Fibroblast of skin of right biceps (primary cell): ENCODE data around the gene DUSP1.
A peak's percentile ranks its signal among the peaks of the same experiment; 100 is the strongest.

Source experiments
- DNase-seq: peaks from one replicate; pipeline ENCODE4 v3.0.0-alpha.2; 2013

The DUSP1 gene

GRCh38 chr5:172741206-172741582 lies 29.8 kb downstream of the DUSP1 start:
- no peak for DNase-seq

DNA sequence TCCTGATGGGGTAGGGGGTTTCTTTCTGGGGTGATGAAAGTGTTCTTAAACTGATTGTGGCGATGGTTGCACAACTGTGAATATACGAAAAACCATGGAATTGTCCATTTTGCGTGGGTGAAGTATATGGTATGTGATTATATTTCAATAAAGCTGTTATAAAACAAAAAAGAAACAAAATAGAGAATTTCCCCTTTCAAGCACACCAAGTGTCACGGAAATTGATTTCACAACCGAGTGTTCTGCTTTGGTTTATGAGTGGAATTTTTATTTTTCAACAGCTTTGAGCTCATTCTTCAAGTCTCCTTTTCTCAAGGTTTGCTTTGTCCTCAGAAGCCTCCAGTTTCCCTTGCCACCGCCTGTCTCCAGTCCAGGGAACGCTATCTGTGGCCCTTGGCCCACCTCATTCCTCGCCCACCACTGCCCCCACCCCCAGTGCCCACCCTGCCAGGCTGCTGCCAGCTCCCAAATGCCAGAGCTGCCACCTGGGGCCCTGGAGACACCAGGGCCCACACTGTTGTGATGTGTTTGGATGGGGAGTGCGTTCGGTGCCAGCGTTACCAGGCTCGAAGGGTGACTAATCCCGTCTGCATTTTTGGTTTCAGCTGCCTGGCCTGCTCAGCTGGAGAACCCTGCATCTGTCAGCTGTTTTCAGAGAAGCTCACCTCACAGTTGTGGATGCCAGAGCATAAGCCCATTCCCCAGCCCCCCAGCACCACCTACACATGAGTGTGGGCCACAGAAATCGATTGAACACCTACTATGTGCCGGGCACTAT lies 30.4 kb downstream of the DUSP1 start:
- peak; percentile 87 for DNase-seq

- no peak for DNase-seq
Measured at GRCh38 chr5:172739375-172739774, 31.6 kb downstream of the DUSP1 start.

DNA sequence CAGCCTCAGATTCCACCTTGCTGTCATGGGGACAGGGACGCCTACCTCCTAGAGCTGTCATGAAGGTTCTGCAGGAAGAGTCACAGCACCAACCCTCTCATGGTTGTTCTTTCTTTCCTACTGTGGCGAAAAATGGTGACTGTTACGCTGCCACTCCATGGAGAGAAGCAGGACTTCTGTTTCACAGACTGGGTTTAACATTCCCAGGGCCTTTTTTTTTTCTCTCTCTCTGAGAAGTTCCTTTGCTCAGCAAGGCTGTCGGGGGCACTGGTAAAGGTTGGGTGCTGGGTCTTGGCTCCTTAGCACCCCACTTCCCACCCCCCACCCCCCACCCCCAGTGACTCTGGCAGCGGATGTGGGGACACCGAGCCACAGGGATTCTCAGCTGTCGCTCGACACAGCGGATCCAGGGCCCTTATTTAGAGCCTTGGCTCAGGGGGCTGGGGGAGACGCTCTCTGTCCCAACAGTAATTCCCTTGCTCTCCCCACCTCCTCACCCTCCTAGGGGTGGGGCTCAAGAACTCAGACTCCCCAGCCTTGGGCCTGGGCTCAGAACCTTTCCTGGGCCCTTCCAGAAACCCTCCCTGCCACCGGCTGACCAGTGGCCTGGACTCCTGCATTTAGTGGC lies 34.4 kb downstream of the DUSP1 start:
- no peak for DNase-seq

- no peak for DNase-seq
Measured at GRCh38 chr5:172735141-172735831, 35.7 kb downstream of the DUSP1 start.

GRCh38 chr5:172733974-172734346 lies 37.0 kb downstream of the DUSP1 start:
- DNase-seq = no peak

- peak; percentile 99 for DNase-seq
Measured at GRCh38 chr5:172733131-172733973, 37.6 kb downstream of the DUSP1 start.

DNA sequence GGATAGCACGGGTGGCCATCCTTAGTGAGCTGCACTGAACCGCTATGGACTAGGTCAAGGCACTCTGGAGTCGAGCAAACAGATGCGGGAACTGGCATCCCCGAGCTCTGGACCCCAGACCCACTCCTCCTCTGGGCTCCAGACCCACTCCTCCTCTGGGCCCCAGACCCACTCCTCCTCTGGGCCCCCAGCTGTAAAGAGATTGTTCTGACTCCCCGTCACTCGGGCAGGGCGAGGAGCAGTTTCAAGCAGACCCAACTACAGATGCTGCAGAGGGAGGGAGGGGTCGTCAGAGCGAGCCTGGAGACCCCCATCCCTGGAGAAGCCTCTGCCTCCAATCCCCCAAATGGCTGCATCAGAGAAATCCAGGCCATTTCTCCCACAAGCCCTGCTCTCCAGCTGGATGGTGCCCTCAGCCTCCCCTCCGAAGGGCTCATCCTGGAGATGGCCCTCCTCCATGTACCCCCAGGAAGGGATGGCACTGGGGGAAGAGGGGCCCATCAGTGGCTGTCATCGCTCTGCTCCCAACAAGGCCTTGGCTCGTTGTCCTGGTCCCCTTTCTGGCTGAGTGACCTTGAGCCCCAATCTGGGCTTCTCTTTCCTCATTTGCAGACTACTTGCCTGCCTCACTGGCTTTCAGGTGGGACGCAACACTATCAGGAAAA lies 38.7 kb downstream of the DUSP1 start:
- no peak for DNase-seq

DNA sequence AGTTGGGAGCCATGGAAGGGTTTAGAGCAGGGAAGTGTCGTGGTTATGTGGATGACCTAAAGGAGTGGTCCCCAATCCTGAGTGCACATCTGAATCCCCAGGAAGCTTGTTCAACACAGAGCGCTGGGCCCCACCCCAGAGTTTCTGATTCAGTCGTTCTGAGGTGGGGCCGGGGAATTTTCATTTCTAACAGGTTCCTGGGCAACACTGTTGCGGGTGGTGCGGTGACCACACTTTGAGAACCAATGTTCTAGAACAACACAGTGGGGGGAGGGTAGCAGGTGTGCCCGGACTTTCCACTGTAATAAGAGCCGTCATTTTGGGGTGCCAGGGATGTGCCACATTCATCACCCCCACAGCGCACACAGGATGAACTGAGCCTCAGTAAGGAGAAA lies 39.3 kb downstream of the DUSP1 start:
- DNase-seq = no peak

- DNase-seq = no peak
Measured at GRCh38 chr5:172730981-172731679, 39.9 kb downstream of the DUSP1 start.

DNA sequence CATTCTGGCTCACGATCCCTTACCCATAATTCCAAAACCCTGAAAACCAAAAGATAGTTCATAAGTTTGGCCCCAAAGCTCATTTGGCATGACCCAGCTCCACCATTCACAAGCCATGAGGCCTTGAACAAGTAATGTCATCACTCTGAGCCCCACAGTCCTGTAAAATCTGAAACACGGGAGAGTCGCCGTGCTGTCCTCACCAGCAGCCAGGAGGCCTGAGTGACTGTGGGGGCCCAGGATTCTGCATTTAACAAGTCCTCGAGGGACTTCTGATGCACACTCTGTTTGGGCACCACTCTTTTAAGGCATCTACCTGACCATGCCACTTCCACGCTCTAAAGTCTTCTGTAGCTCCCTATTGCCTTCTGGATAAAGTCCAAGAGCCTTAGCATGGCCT lies 40.8 kb downstream of the DUSP1 start:
- DNase-seq = no peak

DNA sequence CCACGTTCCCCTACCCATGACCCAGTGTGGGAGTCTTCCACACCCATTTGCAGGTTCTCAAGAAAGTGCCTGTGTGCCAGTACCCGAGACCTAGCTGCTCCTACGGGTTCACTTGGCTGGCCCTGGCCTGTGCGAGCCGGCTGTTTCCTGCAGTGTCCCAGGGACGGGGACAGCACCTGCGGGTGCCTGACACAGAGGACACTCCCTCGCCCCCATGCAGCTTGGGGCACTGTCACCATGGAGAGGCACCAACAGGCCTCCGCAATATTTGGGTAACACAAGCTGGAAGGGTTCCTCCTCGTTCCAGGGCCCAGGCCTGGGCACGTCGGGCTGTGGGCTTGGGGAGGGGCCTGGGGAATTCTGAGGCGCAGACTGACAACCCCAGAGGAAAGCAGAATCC lies 41.4 kb downstream of the DUSP1 start:
- DNase-seq = no peak

DNA sequence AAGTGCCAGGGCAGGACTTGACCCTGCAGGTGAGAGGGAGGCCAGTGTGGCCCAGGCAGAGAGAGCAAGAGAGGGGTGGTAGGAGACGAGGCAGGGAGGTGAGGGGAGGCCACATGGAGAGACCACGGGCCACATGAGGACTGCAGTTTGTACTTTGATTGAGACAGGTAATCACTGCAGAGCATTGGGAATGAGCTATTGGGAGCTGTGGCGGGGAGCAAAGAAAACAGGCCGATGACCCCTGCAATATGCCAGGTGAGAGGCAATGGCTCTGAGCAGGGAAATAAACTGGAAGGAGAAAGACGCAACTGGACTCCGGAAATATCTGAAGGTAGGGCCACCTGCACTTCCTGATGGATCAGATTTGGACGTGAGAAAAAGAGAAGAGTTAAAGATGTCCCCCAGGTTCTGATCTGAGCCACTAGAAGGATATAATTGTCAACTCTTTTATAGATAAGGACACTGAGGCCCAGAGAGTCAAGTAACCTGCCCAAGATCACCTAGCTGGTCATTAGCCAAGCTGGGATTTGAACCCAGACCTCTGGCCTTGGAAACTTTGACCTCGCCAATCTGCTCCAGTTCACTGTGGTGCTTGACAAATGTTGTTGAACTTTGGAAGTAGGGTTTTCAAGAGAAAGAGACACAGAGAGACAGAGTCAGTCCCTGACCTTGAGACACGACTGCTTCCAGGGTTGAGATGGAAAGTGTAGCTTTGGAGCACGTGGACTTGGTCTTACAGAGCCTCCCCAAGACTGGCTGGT lies 42.3 kb downstream of the DUSP1 start:
- DNase-seq = no peak

DNA sequence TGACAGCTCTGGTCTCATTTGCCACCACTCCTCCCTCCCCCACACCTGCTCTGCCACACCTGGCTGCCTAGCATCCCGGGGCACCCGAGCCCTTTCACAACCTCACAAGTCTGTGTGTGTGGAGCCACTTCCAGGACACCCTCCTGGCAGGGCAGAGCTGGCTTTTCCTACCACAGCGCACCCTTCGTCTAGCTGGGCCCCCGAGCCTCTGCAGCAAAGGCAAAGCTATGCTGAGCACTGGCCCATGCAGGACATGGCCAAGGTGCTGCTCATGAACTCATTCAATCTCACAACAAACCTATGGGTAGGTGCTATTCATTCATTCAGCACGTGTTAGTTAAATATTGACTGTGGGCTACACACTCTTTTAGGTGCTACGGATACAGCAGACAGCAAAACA lies 43.4 kb downstream of the DUSP1 start:
- DNase-seq = no peak

DNA sequence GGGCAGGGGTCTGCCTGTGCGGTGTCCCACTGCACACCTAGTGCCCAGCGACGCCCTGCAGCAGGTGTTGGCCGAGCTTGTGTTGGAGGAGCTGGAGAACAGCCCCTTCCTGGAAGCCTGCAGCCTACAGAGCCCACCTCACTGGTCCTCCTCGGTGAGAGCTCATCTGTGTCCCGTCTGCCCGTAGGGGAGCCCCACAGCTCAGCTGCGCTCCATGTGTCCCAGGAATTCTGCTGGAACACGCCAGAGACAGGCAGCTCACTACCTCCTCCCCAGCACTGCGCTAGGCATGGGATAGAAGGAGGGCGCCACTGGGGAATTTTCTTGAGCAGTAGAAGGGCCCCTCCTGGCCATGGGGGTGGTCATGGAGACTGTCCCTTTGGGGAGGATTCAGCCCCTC lies 44.0 kb downstream of the DUSP1 start:
- no peak for DNase-seq

DNA sequence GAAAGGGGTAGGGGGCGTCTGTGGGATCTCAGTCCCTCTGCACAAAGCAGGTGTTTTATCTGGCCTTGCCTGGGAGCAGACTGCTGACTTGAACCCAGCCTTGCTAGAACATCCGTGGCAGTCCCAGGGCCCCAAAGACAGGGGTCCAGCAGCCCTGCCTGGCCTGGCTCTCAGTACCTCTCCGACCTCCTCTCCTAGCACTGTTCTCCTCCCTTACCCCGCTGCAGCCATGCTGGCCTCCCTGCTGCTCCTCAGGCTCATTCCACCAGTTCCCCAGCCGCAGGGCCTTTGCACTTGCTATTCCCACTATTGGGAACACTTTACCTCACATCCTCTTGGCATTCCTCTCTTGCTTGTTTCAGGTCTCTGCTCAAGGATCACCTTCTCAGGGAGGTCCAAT lies 45.2 kb downstream of the DUSP1 start:
- DNase-seq = no peak

DNA sequence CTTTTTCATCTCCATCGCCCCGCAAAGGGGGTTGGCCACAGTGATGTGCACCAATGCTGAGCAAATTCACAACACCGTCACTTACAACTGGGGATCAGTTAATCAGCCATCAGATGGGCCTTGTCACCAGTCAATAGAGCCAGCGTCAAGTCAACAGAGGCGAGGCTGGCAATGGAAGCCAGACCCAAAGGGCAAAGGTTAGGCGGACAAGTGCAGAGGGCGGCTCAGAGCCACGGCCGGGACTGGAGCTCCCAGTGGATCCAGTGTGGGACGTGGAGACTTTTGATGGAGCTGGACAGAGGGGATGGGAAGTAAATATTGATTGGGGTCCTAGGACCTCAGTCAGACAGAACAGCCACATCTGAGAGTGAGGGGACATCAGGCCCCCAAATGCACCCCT lies 45.7 kb downstream of the DUSP1 start:
- DNase-seq = no peak

- DNase-seq = no peak
Measured at GRCh38 chr5:172724242-172725183, 46.5 kb downstream of the DUSP1 start.

- no peak for DNase-seq
Measured at GRCh38 chr5:172723508-172723907, 47.5 kb downstream of the DUSP1 start.

DNA sequence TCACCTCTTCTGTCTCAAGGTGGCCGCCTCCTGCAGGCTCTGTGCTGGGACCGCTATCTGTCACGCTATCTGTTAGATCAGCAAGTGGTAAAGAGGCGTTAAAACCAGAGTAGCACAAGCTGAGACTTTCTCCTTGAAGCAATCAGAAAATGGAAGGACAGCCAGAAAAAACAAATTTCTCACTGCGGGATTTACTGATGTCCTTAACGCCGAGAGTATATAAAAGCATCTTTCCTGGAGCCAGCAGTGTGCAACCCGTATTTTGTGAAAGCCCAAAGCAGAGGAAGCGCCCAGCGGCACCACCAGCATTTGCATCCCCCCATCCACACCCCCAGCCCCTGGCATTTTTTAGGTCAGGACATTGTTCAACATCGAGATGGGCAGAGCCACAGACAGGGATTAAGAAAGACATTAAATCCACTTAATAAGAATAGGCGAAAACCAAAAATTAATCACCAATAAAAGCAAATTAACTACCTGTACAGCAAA lies 48.6 kb downstream of the DUSP1 start:
- peak; percentile 16 for DNase-seq
